ENCODE data around the gene SARS1. TPM values are rescaled to one million over a fixed set of nuclear protein-coding genes. Genes with fewer than 3 reads are reported as not detected.
A peak's percentile ranks its signal among the peaks of the same experiment; 100 is the strongest.

The SARS1 gene
- total RNA-seq, 1 donor from 2014 or later, result 118 TPM

DNA sequence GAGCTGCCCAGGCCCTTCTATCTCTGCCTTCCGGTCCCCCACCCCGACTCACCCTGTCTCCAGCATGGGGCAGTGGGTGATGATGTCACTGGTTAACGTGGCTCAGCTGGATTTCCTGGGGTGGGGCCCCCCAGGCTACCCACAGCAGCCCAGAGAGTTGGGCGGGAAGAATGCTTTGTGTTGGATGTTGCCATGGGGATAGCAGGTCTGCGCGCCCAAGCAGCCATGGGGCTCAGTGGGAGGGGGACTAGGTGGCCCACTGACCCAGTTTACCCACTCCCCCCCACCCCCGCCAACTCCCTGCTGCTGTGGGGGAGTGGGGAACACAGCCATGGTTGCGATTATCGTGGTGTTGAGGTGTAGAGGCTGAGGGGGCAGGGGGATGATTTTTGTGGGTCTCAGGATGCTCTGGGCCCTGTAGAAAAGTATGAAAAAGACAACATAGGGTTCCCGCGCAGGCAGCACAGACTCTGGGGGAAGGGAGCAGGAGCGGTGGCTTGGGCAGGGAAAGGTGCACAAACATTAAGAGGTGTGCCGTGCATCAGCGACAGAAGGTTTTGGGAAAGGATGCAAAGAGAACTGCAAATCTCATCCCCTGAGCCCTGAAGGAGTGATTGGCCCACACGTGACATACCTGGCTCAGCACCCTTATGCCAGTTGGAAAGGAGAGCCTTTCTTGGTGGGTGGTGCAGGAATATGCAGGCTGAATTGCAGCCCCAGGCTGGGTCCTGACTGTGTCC, 44.1 kb downstream of the SARS1 start:
- Histone ChIP-seq H3K79me2 (ENCODE audit: low read depth) (peaks cover 53% of the 10 kb centered on the region), H4K20me1 (ENCODE audit: low read depth) (no peaks in the 10 kb centered on the region), H2AFZ (replicated peaks) (no peak overlapping the region), H3K27me3 (no peaks in the 10 kb centered on the region), H3K4me3 (no peak overlapping the region), H3K27ac (no peak overlapping the region), H3F3A (ENCODE audit: low read depth) (peaks cover 47% of the 10 kb centered on the region), H3K4me2 (peak overlapping the region; percentile 27), H3K36me3 (no peaks in the 10 kb centered on the region), H3K9me3 (ENCODE audit: low read depth) (no peaks in the 10 kb centered on the region), H3K9ac (no peak overlapping the region), H3K4me1 (peaks cover 60% of the 10 kb centered on the region)
- Mint-ChIP-seq H3K9me3 (no peaks in the 10 kb centered on the region), H3K36me3 (peaks cover 24% of the 10 kb centered on the region), H3K4me1 (peaks cover 73% of the 10 kb centered on the region), H3K27ac (peak overlapping the region; percentile 96), H3K4me3 (peak overlapping the region; percentile 59), H3K27me3 (ENCODE audit: insufficient read depth, low read depth) (peaks cover 4% of the 10 kb centered on the region)
- no peak for TF ChIP-seq EZH2phosphoT487 (IDR thresholded peaks at IDR 0.05)
- TF ChIP-seq EZH2 (IDR thresholded peaks at IDR 0.05), result no peak
- DNase-seq (ENCODE audit: low spot score), result no peak

GRCh38 chr1:109258481-109259466, 45.1 kb downstream of the SARS1 start:
- Histone ChIP-seq H3K9ac (no peak overlapping the region), H3K4me3 (no peak overlapping the region), H3K9me3 (ENCODE audit: low read depth) (no peaks in the 10 kb centered on the region), H2AFZ (replicated peaks) (no peak overlapping the region), H3K4me1 (peaks cover 52% of the 10 kb centered on the region), H3K27ac (no peak overlapping the region), H4K20me1 (ENCODE audit: low read depth) (no peaks in the 10 kb centered on the region), H3K36me3 (no peaks in the 10 kb centered on the region), H3K27me3 (no peaks in the 10 kb centered on the region), H3F3A (ENCODE audit: low read depth) (peaks cover 37% of the 10 kb centered on the region), H3K4me2 (peak overlapping the region; percentile 72), H3K79me2 (ENCODE audit: low read depth) (peaks cover 44% of the 10 kb centered on the region)
- Mint-ChIP-seq H3K36me3 (peaks cover 27% of the 10 kb centered on the region), H3K9me3 (no peaks in the 10 kb centered on the region), H3K4me3 (peak overlapping the region; percentile 77), H3K4me1 (peaks cover 68% of the 10 kb centered on the region), H3K27me3 (ENCODE audit: insufficient read depth, low read depth) (peaks cover 6% of the 10 kb centered on the region), H3K27ac (peak overlapping the region; percentile 98)
- TF ChIP-seq EZH2 (IDR thresholded peaks at IDR 0.05) (no peak), EZH2phosphoT487 (IDR thresholded peaks at IDR 0.05) (no peak)
- TF ChIP-seq, protein P1, sequence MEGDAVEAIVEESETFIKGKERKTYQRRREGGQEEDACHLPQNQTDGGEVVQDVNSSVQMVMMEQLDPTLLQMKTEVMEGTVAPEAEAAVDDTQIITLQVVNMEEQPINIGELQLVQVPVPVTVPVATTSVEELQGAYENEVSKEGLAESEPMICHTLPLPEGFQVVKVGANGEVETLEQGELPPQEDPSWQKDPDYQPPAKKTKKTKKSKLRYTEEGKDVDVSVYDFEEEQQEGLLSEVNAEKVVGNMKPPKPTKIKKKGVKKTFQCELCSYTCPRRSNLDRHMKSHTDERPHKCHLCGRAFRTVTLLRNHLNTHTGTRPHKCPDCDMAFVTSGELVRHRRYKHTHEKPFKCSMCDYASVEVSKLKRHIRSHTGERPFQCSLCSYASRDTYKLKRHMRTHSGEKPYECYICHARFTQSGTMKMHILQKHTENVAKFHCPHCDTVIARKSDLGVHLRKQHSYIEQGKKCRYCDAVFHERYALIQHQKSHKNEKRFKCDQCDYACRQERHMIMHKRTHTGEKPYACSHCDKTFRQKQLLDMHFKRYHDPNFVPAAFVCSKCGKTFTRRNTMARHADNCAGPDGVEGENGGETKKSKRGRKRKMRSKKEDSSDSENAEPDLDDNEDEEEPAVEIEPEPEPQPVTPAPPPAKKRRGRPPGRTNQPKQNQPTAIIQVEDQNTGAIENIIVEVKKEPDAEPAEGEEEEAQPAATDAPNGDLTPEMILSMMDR (IDR thresholded peaks at IDR 0.05), result no peak
- no peak for DNase-seq (ENCODE audit: low spot score)

DNA sequence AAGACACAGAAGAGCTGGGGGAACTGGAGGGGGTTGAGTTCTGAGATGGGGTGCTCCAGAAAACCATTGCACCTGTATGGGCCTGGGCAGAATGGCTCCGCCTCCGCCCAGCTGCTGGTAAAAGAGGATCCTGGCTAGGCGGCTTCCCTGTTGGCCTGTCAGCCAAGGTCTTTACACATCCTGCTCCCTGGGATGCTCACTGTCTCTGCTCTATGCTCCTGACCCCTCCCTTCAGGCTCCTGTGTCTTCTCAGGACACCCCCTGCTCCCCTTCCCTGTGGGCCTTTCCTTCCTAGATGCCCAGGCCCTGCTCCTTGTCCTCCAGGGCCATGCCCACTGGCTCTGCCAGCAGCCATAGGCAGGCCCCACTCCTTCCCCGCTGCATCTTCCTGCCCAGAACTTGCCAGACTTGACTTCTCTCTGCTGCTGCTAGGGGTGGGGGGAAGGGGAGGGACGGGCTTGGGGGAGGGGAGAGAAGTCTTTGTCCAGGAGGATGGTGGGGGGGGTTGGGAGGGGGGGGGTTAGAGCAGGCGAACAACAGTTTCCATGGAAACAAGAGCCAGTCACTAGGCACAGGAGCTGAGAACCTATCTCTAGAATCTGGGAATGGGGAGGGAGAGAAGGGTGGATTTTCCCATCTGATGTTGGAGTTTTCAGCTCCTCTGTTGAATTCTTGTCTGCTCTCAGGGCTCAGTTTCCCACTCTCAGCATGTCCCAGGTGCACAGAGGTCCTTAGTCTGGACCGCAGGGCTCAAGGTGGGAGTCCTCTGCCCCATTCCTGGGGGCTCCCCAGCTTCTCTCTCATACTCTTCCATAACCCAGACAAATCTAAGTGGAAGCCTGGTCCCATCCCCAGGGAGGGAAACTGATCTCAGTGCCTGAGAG, 46.2 kb downstream of the SARS1 start:
- TF ChIP-seq, protein P1 (IDR thresholded peaks at IDR 0.05), result no peak
- TF ChIP-seq EZH2 (IDR thresholded peaks at IDR 0.05), result no peak
- no peak for TF ChIP-seq EZH2phosphoT487 (IDR thresholded peaks at IDR 0.05)
- Mint-ChIP-seq H3K27me3 (ENCODE audit: insufficient read depth, low read depth) (peaks cover 6% of the 10 kb centered on the region), H3K27ac (peak overlapping the region; percentile 99), H3K4me1 (peaks cover 62% of the 10 kb centered on the region), H3K4me3 (peak overlapping the region; percentile 77), H3K9me3 (no peaks in the 10 kb centered on the region), H3K36me3 (peaks cover 27% of the 10 kb centered on the region)
- Histone ChIP-seq H3K4me1 (peaks cover 40% of the 10 kb centered on the region), H3K36me3 (no peaks in the 10 kb centered on the region), H3K9ac (no peak overlapping the region), H3K4me3 (peak overlapping the region; percentile 13), H3K27ac (peak overlapping the region; percentile 78), H2AFZ (replicated peaks) (no peak overlapping the region), H3K79me2 (ENCODE audit: low read depth) (peaks cover 32% of the 10 kb centered on the region), H3K27me3 (no peaks in the 10 kb centered on the region), H3K9me3 (ENCODE audit: low read depth) (no peaks in the 10 kb centered on the region), H3F3A (ENCODE audit: low read depth) (peaks cover 30% of the 10 kb centered on the region), H3K4me2 (peak overlapping the region; percentile 72), H4K20me1 (ENCODE audit: low read depth) (peaks cover 2% of the 10 kb centered on the region)
- peak; percentile 72 for DNase-seq (ENCODE audit: low spot score)

Data from neural progenitor cell (in vitro differentiated cells).